BJ (cell line): ENCODE data around the gene GFAP. TPM values are rescaled to one million over a fixed set of nuclear protein-coding genes. Genes with fewer than 3 reads are reported as not detected.

ENCODE experiments used
- CTCF ChIA-PET: fragments of 350-600 bp; formaldehyde crosslinking; extraction: SDS; loops from one replicate; lab custom pipeline; 2021; ENCODE audit warnings: antibody characterized with exemption, inconsistent platforms; lab: Yijun Ruan, JAX
- POLR2A ChIA-PET: fragments of 300-600 bp; sonication (Branson Sonifier 250); formaldehyde crosslinking; extraction: SDS; loops from one replicate; lab custom pipeline; 2021; ENCODE audit warnings: antibody characterized with exemption; lab: Charles Lee
- DNase-seq: peaks from one replicate; pipeline ENCODE4 v3.0.0-alpha.2; 2011; ENCODE audit warnings: low read depth
- H3K27me3 ChIP-seq: 2 replicates; pipeline ENCODE4 v1.6.0; 2011; ENCODE audit warnings: low read length; ENCODE audit not compliant: control insufficient read depth, insufficient read depth
- H3K36me3 ChIP-seq: 2 replicates; pipeline ENCODE4 v1.5.1; 2011; ENCODE audit warnings: low read length; ENCODE audit not compliant: control insufficient read depth, insufficient read depth
- H3K4me3 ChIP-seq: 2 replicates; pipeline ENCODE4 v1.5.1; 2011; ENCODE audit warnings: low read depth, mild to moderate bottlenecking, control low read depth, low read length
- polyA plus RNA-seq: library from polyadenylated mRNA; depleted of rRNA; stranded (reverse); fragments of >200 nt; gene quantifications from 2 replicates; pipeline ENCODE4 v1.2.3, GENCODE V29; 2011
- TF ChIP-seq, protein P1 (sequence below): IDR thresholded peaks from 2 replicates; pipeline ENCODE4 v1.5.1; 2011; ENCODE audit warnings: low read depth, mild to moderate bottlenecking, control low read depth, inconsistent platforms, low read length, moderate library complexity; ENCODE audit not compliant: insufficient read depth

The GFAP gene
- polyA plus RNA-seq, 1 experiment: 0.13 TPM

DNA sequence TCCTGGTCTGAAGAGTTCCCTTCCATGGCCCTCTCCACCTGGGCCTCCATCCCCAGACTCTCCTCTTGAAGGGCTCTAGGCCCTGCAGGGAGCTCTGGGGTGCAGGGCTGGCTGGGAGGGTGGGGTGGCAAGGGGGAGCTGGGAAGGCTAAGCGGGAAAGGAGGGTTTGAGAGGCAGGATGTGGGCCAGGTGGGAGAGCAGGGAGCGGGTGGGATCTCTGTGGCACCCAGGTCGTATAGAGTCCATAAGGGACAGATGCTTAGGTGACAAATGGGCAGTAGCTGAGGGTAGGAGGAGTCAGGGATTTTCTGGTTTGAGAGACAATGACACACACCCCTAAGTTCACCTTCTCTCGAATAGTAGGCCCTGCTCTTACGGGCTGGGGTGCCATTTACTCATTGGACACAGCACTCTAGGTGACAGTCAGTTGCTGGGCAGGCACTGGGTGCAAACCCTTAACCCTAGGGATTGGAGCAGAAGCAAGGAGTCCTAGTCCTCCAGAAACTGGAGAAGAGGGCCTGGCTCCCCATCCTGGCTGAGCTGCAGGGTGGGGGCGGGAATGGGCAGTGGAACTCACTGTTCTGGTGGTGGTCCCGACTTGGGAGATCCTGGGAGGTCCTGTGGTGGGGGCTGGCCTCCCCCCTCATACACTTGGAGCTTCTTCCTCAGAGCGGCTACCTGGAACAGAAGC lies 16.9 kb upstream of the GFAP start:
- POLR2A ChIA-PET: no interaction called here
- TF ChIP-seq, protein P1, sequence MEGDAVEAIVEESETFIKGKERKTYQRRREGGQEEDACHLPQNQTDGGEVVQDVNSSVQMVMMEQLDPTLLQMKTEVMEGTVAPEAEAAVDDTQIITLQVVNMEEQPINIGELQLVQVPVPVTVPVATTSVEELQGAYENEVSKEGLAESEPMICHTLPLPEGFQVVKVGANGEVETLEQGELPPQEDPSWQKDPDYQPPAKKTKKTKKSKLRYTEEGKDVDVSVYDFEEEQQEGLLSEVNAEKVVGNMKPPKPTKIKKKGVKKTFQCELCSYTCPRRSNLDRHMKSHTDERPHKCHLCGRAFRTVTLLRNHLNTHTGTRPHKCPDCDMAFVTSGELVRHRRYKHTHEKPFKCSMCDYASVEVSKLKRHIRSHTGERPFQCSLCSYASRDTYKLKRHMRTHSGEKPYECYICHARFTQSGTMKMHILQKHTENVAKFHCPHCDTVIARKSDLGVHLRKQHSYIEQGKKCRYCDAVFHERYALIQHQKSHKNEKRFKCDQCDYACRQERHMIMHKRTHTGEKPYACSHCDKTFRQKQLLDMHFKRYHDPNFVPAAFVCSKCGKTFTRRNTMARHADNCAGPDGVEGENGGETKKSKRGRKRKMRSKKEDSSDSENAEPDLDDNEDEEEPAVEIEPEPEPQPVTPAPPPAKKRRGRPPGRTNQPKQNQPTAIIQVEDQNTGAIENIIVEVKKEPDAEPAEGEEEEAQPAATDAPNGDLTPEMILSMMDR: no peak
- H3K36me3 ChIP-seq: peaks cover 7% of the 10 kb centered on the region
- CTCF ChIA-PET: interaction anchor here (1.9 to 4.1 kb wide), 2 partner anchors 12 to 89 kb away, joined by 6 to 29 read pairs; no protein-coding TSS in a partner anchor
- DNase-seq: no peak
- no peak overlapping the region for H3K4me3 ChIP-seq
- no peaks in the 10 kb centered on the region for H3K27me3 ChIP-seq

DNA sequence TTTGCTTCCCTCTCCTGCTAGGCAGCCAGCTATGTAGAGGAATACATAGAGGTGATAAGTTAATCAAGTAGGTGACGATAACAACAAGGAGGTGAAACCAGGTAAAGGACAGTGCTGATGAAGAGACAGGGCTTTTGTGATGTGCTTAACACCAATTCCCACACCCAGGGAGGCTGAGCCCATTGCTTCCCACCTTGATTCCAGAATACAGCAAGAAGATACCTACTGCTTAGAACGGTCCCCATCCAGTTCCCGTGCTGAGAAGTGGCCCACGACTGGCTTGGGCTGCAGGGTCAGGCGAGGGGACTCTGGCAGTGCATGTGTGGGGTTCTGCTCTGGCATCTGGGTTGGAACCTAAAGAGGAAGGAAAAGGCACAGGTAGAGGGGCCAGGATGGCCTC lies 16.1 kb upstream of the GFAP start:
- TF ChIP-seq, protein P1: no peak
- ChIA-PET CTCF (interaction anchor here (1.6 to 4.1 kb wide), 3 partner anchors 9 to 88 kb away, joined by 4 to 29 read pairs (median 7); no protein-coding TSS in a partner anchor), POLR2A (no interaction called here)
- peaks cover 10% of the 10 kb centered on the region for H3K36me3 ChIP-seq
- H3K4me3 ChIP-seq: no peak overlapping the region
- no peaks in the 10 kb centered on the region for H3K27me3 ChIP-seq
- no peak for DNase-seq

DNA sequence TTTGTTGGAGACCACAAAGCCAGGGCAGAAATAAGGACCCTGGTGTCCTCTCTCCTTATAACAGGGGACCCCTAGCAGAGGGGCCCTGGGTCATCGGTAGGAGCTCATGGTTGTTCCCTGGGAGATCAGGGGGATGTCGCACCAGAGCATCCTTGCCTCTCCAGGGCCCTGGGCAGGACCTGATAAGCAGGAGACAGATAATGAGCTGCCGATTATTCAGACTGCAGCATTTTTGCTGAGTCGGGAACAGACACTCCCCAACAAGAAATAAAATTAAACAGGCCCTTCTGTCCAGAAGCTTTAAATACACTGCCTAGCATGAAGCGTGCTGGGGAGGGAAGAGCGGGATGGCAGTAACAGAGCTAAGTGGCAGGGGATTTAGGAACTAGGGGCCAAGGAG lies 15.4 kb upstream of the GFAP start:
- no peak for DNase-seq
- Histone ChIP-seq H3K27me3 (no peaks in the 10 kb centered on the region), H3K36me3 (peaks cover 11% of the 10 kb centered on the region), H3K4me3 (no peak overlapping the region)
- POLR2A ChIA-PET: no interaction called here
- CTCF ChIA-PET: interaction anchor here (1.4 to 4.1 kb wide), 4 partner anchors 9 to 91 kb away, joined by 3 to 29 read pairs (median 6); no protein-coding TSS in a partner anchor
- TF ChIP-seq, protein P1: no peak

DNA sequence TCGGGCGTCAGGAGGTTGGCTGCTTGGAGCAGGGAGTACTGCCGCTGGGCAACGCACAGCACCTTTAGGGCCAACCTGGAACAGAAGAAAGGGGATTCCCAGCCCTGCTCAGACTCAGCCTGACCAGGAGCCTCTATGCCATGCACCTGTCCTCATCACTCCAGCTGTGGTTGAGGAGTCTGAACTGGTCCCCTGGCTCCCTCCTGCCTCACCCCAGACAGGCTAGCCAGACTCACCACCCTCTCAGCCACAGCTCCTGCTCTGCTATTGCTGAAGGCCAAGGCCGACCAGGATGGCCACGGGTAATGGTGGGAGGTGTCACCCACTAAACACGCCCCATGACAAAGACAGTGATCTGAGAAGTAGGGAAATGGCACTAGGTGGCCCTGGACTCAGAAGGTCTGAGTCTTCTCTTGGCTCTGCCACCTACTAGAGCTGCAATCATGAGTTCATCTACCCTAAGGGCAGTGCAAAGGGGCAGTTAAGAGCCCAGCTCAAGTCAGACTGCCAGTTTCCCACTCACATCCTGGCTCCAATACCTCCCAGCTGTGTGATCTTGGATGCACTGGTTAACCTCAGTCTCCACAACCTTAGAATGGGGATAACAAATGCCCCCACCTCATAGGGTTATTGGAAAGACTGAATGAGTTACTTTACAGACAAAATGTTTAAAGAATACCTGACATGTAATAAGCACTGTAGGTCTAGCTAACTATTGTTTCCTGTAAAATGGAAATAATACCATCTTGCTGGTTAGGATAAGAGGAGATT lies 13.8 kb upstream of the GFAP start:
- Histone ChIP-seq H3K36me3 (peaks cover 9% of the 10 kb centered on the region), H3K4me3 (no peak overlapping the region), H3K27me3 (no peaks in the 10 kb centered on the region)
- TF ChIP-seq, protein P1: no peak
- no peak for DNase-seq
- ChIA-PET CTCF (interaction anchor here (1.4 to 1.5 kb wide), 2 partner anchors 9 to 93 kb away, joined by 3 to 13 read pairs; no protein-coding TSS in a partner anchor), POLR2A (no interaction called here)

DNA sequence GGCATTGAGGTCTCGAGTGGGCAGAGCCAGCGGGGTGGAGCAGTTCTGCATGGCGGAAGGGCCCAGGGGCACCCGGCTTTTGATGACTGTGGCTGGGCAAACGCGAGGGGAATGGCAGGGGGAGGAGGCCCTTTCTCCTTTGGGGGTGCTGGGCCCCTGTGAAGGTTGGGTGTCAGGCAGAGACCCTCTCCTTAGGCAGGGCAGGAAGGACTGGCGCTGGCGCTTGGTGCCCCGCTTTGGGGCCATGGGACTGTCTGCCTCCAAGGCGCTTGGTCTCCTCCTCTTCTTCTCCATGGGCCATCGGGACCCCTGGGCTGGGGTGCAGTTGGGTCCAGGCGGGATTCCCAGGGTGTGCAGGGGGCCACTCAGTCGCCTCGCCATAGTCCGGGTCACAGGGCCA lies 12.8 kb upstream of the GFAP start:
- Histone ChIP-seq H3K27me3 (no peaks in the 10 kb centered on the region), H3K36me3 (peaks cover 9% of the 10 kb centered on the region), H3K4me3 (no peak overlapping the region)
- TF ChIP-seq, protein P1: no peak
- DNase-seq: no peak
- ChIA-PET CTCF (interaction anchor here (1.3 to 16.0 kb wide), 2 partner anchors 10 to 91 kb away, joined by 3 to 259 read pairs; no protein-coding TSS in a partner anchor), POLR2A (no interaction called here)
